OCI-LY1 (cell line): ENCODE measurements around the gene CLTCL1.

Experiments
- EZH2 ChIP-seq: fragments of 200-600 bp; sonication (generic), shearing (Covaris generic); IDR thresholded peaks from 2 replicates; pipeline ENCODE4 v1.8.0; 2017; ENCODE audit warnings: borderline replicate concordance, mixed run types, mild to moderate bottlenecking, antibody characterized with exemption, low read length, moderate library complexity, mixed read lengths
- TF ChIP-seq, protein P1 (sequence below): fragments of 200-600 bp; sonication (generic), shearing (Covaris generic); IDR thresholded peaks from 2 replicates; pipeline ENCODE4 v1.5.1; 2017; ENCODE audit warnings: mild to moderate bottlenecking, antibody characterized with exemption, low read length, moderate library complexity, mixed read lengths

DNA sequence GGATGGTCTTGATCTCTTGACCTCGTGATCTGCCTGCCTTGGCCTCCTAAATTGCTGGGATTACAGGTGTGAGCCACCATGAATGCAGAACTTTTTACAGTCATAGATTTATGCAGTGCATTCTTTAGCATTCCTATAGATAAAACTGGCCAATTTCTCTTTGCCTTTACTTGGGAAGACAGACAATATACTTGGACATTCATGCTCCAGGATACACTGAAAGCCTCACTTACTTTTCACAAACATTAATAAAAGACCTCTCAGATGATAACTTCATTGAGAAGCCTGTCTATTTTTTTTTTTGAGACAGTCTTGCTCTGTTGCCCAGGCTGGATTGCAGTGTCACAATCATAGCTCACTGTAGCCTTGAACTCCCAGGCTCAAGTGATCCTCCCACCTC is 12.3 kb upstream of the CLTCL1 start:
- TF ChIP-seq, protein P1, sequence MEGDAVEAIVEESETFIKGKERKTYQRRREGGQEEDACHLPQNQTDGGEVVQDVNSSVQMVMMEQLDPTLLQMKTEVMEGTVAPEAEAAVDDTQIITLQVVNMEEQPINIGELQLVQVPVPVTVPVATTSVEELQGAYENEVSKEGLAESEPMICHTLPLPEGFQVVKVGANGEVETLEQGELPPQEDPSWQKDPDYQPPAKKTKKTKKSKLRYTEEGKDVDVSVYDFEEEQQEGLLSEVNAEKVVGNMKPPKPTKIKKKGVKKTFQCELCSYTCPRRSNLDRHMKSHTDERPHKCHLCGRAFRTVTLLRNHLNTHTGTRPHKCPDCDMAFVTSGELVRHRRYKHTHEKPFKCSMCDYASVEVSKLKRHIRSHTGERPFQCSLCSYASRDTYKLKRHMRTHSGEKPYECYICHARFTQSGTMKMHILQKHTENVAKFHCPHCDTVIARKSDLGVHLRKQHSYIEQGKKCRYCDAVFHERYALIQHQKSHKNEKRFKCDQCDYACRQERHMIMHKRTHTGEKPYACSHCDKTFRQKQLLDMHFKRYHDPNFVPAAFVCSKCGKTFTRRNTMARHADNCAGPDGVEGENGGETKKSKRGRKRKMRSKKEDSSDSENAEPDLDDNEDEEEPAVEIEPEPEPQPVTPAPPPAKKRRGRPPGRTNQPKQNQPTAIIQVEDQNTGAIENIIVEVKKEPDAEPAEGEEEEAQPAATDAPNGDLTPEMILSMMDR = no peak
- TF ChIP-seq EZH2 = no peak
